Measurements from ENCODE around the gene PDE6C.

PDE6C gene

GRCh38 chr10:93595378-93596161 is 16.8 kb upstream of the PDE6C start:
- DNase-seq = no peak

GRCh38 chr10:93596539-93596938 is 15.8 kb upstream of the PDE6C start:
- no peak for DNase-seq

DNA sequence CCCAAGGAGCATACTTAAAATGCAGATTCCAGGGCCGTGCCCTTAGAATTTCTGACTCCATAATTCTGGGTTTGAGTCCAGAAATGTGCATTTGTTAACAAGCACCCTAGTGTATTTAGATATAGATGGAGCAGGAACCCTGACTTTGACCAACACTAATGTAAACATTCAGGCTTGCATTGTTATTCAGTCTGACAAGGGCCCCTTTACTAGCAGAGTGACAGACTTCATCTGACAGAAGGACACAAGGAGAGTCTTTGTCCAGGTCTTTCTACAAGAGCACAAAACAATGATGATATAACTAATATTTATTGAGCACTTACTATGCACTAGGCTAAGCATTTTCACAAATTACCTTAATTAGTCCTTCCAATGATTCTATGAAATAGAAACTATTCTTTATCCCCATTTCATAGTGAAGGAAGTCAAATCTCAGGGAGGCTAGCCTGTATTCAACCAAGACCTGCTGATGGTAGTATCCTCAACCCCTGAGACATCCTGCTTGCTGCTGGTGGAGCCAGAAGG is 15.2 kb upstream of the PDE6C start:
- no peak for DNase-seq

DNA sequence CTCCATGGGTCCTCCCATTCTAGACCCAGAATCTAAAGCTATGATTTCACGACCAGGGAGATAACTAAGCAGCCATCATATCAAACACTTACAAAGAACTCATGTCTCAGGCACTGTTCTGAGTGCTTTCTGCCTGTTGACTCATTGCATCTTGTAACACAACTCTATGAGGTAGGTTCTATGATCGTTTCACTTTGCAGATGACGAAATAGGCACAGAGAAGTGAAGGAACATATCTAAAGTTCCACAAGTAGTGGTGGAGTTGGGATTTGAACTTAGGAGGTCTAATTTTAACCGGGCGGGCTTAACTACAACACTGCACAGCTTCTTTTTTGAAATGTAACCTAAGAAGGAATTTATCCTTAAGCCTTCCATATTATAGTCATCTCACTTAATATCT is 14.2 kb upstream of the PDE6C start:
- DNase-seq = no peak

DNA sequence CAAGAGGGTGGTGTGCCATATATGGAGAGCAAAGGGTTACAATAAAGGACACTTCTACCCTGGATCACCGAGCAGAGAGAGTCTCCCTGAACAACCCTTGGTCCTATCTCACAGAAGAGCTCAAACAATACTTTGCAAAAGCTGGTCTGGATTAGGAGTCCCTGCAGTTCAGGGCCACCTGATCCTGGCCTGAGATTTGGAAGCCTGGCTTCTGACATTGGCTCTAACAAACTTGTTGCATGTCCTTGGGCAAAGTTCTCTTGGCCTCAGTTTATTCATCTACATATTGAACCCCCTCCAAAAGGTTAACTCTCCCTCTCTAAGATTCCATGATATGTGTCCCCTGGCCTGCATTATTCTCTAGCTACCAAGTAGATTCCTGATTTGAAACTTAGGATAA is 13.0 kb upstream of the PDE6C start:
- no peak for DNase-seq

- DNase-seq = no peak
Observed at GRCh38 chr10:93599778-93600177, 12.6 kb upstream of the PDE6C start.

GRCh38 chr10:93600446-93601145 is 11.7 kb upstream of the PDE6C start:
- DNase-seq = no peak

DNA sequence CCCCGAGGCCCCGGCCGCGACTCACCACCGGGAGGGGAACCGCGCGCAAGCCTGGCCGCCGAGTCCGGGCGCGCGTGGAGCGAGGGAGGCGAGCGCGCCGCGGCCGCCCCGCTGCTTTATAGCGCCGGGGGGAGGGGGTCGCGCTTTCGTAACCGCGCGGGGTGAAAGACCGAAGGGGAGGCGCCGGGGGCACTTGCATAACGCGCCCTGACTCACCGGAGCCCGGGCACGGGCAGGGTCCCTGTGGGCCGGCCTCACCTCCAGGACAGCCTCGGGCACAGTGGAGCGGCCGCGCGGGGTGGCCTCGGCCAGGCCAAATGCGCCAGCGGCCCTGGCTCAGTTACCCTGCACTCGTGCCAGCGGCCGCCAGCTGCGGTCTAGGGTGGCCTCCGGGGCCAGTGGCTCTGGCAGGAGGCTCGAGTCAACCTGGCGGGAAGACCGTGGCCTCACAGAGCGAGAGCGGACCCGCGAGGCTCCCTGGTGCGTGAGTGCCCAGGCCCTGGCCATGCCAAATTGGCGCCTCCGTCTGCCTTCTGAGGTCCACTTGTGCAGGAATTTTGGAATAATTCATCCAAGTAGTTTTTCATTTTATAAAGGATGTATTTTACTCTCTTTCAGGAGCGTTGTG is 11.1 kb upstream of the PDE6C start, which contains the start of gene RBP4:
RBP4 (minus strand) TSS at position 90 of the 628 bp plus-strand sequence. CDS start 207 bp downstream, outside the sequence.
- no peak for DNase-seq

DNA sequence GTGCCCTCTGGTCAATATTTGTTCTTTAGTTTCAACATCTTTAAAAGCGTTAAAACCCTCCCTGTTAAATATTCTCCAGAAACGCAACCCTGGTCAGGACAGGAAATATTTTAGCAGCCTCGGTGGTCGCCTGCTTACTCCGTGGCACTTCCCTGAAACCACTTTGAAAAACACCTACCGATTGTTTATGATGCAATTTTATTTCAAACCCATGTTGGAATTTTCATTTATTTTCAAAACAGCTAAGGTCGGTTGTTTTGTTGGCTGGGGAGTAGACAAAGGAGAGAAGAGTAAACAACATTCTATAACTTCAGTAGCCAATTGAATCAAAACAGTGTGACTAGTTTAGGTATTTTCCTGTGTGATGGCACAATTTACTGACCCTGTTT is 10.6 kb upstream of the PDE6C start:
- DNase-seq = no peak

- no peak for DNase-seq
Observed at GRCh38 chr10:93603023-93603422, 9.3 kb upstream of the PDE6C start.

GRCh38 chr10:93604146-93604545 is 8.2 kb upstream of the PDE6C start:
- DNase-seq = no peak

GRCh38 chr10:93608421-93608820 is 3.9 kb upstream of the PDE6C start:
- DNase-seq = no peak

- DNase-seq = no peak
Observed at GRCh38 chr10:93613126-93613525, 789 bp downstream of the PDE6C start.

- DNase-seq = no peak
Observed at GRCh38 chr10:93614101-93614825, 1.9 kb downstream of the PDE6C start.

GRCh38 chr10:93615576-93616235 is 3.4 kb downstream of the PDE6C start:
- no peak for DNase-seq

GRCh38 chr10:93620925-93621324 is 8.6 kb downstream of the PDE6C start:
- no peak for DNase-seq

DNA sequence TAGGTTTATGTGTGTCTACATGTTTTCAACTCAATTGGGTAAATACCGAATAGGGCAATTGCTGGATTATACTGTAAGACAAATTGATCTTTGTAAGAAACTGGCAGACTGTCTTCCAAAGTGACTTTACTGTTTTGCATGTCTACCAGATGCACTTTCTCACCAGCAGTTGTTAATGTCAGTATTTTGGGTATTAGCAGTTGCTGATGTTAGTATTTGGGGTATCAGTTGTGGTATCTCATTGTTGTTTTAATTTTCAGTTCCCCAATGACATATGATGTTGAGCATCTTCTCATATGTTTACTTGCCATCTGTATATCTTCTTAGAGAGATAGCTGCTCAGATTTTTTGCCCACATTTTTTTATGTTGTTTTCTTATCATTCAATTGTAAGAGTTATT is 10.6 kb downstream of the PDE6C start:
- no peak for DNase-seq

DNA sequence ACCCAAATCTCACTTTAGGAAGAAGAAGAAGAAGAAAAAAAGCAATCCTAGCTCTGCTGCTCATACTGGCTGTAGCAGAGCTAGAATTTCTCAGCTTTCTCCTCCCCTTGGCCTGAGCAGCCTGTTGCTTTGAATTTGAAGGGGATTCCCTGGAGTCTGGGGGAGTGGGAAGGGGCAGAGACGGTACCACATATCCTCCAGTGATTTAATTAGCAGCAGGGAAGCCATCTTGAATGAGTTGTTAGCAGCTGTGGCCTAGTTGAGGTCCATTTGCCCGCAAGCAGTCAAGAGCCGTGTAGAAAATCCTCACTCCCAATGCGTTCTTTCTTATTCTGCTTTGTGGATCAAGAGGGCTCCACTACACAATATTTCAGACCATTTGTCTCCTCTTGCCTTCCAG is 16.5 kb downstream of the PDE6C start:
- DNase-seq = no peak

- DNase-seq = no peak
Observed at GRCh38 chr10:93629647-93630305, 17.4 kb downstream of the PDE6C start.

DNA sequence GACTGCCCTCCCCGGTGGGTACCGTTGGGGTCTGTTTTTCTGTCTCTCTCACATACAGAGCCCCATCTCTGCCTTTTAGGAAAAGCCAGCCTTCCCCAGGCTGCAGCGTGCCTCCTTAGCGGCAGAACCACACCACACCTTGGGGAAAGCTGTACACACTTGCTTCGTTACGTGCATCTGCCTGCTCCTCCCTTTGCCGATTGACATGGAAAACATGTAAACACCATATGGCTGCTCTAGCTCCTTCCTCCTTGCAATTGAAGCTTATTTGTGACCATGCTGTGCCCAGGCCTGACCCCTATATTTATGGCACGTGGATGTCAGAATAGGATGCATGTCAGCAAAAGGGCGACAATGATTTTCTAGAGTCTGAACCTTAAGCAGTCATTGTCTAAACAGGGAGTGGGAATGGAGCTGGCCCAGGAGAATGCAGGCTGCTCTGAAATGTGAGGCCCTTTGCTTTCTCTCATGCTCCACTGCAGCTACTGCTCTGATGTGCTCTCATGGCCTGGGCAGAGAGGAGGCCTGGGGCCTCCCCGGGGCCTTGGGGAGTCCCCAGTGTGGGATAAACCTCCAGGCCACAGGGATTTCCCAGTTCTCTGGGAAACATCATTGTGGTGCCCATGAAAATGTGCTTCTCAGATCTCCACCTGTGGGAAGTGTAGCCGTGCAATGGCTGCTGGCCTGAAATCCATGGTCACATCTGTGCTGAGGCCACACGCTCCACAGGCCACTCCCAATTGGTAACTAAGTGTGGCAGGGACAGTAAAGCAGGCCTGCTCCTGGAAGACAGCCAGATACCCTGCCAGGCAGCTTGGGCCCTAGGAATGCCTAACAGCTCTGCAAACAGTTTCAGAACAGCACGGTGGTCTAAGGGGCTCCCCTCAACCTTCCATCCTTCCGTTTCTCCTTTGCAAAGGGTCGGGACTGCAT is 18.6 kb downstream of the PDE6C start:
- no peak for DNase-seq

DNA sequence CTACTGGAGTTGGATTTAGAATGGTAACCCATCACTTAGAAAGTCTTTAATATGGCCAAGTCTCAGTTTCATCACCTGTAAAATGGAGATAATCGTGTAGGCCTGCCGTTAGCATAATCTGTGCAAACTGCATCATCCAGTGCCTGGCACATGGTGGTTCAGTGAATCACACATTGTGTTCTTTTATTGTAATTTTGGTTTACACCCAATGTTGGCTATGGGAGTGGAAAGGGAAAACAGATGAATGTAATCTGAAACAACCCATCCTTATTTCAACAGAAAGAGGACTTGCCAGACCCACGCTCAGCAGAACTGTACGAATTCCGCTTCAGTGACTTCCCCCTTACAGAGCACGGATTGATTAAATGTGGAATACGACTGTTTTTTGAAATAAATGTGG is 27.5 kb downstream of the PDE6C start:
- no peak for DNase-seq
